Activated CD8-positive, alpha-beta memory T cell treated with anti-CD3 and anti-CD28 coated beads, Interleukin-2, amount 50 U/mL, for 48 hours (primary cell): ENCODE data around the gene POTEE.
"Not testable (repeated sequence)": the region's sequence is repeated elsewhere in the genome, so short reads cannot be mapped to it uniquely, and the experiment has no call there.

ENCODE experiments used
- DNase-seq: peaks from one replicate; pipeline ENCODE4 v3.0.0-alpha.2; 2020

POTEE gene

DNA sequence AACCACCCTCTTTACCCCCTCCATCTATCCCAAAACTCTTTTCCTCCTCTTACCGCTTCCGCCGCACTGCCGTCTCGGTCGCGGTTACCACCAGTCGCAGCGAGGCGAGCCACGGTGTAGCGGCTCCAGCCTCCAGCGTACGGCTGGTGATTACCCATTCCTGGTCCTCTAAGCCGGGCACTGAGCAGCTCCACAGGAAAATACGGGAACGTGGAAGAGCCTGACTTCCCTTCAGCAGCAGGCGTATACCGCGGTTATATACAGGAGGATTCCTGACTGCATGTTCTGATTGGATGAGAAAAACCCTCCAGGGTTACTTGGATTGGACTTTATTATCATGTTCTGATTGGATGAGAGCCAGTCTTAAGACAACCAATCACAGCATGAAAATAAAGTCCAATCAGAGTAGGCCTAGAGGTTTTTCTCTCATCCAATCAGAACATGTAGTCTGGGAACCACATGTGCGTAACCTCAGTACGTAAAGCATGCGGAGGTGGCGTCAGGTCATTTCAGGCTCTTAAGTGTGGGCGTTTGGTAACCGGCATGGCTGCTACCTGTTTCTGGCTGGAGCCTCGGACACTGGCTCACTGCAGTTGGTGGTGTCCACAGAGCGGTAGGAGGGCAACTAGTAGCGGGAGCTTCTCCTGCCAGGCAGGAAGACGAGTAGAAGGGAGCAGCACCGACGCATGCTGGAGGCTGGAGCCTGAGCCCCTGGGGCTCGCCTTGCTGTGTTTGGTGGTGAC, at the start of gene POTEE:
Gene POTEE, plus strand, starts transcription at position 507 of the 743 bp plus-strand sequence. CDS start 8,867 bp downstream, outside the sequence.
- DNase-seq, result not testable (repeated sequence)

GRCh38 chr2:131165562-131165961, 43.8 kb upstream of the POTEE start:
- not testable (repeated sequence) for DNase-seq

GRCh38 chr2:131168538-131168937, 40.8 kb upstream of the POTEE start:
- DNase-seq, result no peak

DNA sequence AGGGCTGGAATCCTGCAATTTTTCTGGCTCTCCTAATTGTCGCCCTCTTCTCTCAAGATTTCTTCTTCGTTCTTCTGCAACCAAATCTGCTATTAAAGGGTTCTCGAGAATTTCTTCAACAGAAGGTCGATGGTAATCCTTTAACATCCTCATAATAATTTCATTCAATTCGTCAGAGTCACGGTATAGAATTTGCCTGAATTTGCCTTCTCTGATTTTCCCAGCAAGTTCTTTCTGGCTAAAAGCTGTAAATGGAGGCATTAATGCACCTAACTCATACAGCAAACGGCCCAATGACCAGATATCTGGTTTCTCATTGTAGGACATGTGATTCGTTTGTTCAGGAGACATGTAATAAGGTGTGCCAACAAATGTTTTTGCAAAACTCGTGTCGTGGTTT, 31.3 kb upstream of the POTEE start:
- DNase-seq, result not testable (repeated sequence)

GRCh38 chr2:131178721-131179418, 30.5 kb upstream of the POTEE start:
- DNase-seq, result not testable (repeated sequence)

DNA sequence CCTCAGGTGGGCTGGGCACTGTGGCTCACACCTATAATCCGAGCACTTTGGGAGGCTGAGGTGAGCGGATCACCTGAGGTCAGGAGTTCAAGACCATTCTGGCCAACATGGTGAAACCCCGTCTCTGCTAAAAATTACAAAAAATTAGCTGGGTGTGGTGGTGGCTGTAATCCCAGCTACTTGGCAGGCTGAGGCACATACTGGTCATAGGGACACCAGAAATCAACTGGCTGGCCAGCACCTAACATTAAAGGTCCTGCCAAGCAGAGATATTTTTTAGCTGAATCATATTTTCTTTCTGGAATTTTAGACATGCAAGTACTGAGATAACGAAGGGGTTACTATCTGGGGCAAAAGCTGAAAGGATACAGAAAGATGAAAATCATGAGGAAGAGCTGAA, 27.9 kb upstream of the POTEE start:
- DNase-seq, result not testable (repeated sequence)

DNA sequence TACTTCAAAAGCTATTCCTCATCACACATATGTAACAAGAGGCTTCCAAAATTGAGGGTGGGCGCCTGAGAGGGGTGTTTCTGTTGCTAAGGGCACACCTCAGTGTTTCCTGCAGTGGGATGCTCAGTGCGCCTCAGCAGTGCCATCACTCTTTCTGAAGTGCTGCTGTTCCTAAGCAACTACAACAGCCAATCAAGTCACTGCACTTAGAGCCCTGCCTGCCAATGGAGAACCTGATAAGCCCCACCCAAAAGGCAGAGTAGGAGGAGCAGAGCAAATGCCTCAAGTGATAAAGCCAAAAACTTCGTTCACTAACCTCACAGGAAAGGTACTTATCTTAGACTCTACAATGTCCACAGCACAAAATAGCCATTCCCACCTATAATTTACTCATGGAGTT, 15.9 kb upstream of the POTEE start:
- DNase-seq, result not testable (repeated sequence)

DNA sequence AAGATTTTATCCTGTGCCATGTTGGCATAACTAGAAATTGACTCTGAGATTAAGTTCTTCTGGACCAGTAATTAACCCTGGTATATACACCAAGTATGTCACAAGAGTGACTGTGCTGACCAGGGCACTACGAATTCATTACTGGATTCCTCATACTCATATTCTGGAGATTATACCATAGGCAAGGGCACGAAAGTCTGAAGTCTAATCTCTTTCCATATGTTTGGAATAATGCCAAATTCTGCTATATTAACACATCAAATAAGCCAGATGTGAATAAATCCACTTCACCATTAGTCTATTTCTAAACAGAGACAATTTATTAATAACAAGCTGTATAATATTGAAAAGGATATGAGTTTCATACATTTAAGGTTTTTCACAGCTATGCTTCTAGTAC, 13.2 kb upstream of the POTEE start:
- not testable (repeated sequence) for DNase-seq

DNA sequence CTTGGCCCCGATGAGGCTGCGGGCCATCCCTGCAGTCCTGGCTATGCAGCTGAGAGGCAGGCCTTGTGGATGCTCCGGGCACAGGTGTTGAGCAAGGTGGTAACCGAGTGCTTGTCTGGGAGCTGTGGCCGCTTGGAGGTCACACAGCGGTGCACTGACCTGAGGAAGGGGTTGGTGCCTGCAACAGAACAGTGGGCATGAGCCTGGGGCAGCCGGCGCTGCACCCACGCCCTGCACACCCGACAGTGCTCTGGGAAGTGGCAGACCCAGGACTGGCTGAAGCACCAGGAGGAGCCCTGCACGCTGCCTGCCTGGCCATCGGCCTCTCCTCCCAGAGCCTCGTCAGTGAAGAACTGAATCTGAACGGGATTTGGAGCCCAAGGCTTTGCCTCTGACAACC, 8.2 kb upstream of the POTEE start:
- DNase-seq, result no peak

- DNase-seq, result not testable (repeated sequence)
Measured at GRCh38 chr2:131207839-131208238, 1.5 kb upstream of the POTEE start.

GRCh38 chr2:131209773-131210104, 403 bp downstream of the POTEE start:
- DNase-seq, result not testable (repeated sequence)

- DNase-seq, result not testable (repeated sequence)
Measured at GRCh38 chr2:131210434-131211211, 1.3 kb downstream of the POTEE start.

DNA sequence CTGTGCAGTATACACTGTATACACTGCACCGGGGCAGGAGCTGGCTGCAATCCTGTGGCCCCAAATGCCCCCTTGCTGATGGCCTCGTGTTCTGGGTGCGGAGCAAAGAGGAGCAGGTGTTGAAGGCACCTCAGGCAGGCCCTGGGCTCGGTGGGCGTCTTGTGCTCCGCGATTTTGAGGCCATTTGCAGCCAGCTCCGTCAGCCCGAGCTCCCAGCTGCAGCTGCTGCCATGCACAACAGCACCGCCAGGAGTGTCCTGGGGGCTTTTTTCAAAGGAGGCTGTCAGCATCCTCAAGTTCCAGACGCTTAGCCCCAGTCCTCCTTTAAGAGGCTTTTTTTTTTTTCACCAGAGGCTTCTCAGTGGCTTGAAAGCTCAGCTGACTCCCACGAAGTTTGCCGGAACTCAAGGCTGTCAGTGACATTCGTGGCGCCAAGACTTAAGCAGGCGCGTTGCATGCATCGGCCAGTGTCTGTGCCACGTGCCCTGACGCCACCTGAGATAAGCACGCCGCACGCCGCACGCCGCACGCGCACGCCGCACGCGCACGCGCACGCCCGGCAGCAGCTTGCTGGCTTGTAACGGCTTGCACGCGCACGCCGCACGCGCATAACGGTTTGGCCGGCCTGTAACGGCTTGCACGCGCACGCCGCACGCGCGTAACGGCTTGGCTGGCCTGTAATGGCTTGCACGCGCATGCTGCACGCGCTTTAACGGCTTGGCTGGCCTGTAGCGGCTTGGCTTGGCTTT, 8.1 kb downstream of the POTEE start:
- DNase-seq, result not testable (repeated sequence)

DNA sequence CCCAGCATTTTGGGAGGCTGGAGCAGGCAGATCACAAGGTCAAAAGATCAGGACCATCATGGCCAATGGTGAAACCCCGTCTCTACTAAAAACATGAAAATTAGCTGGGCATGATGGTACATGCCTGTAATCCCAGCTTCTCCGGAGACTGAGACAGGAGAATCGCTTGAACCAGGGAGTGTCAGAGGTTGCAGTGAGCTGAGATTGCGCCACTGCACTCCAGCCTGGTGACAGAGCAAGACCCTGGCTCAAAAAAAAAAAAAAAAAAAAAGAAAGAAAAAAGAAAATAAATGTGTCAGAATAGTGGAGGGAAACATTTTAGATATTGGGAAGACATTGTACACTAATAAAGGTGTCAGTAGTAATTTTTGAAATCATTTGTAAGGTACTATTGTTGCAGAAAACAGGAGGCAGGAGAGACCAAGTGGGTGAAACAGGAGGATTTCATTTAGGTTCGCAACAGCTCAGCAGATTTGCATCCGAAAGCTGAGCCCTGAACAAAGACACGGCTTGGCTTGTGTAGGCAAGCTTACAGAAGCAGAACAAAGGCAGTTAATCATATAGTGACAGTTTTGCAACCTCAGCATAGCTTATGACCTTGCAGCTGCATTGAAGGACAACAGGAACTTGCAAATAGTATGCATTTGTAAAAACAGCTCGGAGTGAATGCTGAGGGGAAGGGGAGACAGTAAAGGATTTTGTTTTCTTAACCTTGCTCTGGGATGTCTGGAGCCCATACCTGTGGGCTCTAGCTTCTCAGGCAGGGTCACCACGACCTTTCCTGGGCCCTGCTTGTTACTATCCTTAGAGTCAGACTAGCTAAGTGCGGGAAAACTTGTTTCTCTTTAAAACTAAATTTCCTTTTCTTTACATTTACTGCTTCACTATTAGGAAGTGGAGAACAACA, 26.5 kb downstream of the POTEE start:
- not testable (repeated sequence) for DNase-seq
